Adrenal gland (tissue), 5 donors: ENCODE measurements around the gene PLIN3.

ENCODE experiments used
- POLR2A ChIP-seq, 2 donors: fragments of 450-650 bp; IDR thresholded peaks; one replicate each; pipeline ENCODE4 v1.6.1; 2017; ENCODE audit warnings: antibody characterized with exemption in 2 of 2, mild to moderate bottlenecking in 2 of 2, moderate library complexity in 1 of 2
- TF ChIP-seq, protein P1 (sequence below), 6 experiments: fragments of 450-650 bp in 4 of 6; fragments of 200-600 bp in 2 of 6; sonication (generic) in 1 of 6; IDR thresholded peaks; 1 replicate in 5 of 6; 2 replicates in 1 of 6; pipeline versions ENCODE4 v1.5.1 to v1.8.0; 2016 to 2021; ENCODE audit warnings: antibody characterized with exemption in 6 of 6, mild to moderate bottlenecking in 2 of 6, moderate library complexity in 1 of 6
- donor health status: DM: no; HTN: no; CAD: no.

DNA sequence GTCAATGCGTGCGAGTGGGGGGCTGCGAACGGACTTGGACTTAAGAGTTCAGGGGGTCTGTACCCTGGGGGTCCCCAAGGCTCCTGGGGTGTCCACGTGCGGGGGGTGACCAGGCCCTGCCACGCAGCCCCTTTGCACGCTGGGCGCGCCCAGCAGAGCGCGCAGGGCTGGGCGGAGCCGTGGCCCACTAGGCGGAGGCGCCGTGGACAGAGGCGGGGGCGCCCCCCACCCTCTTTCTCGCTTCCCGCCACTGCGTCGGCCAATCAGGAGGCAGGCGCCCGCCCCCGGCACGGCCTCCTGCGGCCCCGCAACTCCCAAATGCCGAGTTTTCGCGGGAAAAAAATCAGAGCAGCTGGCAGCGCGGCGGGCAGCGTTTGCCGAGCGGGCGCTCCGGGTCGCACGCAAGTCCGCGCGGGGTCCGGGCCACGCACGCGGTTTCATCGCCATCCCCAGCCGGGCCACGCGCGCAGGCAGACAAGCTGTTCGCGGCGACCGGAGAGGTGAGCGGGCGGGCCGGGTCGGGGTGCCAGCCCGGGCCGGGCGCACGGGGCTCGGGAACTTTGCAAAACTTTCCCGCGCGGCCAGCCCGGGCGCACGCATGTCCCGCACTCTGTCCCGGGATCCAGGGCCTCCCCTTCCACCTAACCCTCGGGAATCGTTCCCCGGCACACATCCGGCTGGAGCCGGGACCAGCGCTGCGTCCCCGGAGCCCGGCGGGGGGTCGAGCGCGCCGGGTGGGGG lies 41.9 kb upstream of the PLIN3 start, which contains the start of gene UHRF1:
- no peak for TF ChIP-seq POLR2A (IDR thresholded peaks at IDR 0.05)
- TF ChIP-seq, protein P1, sequence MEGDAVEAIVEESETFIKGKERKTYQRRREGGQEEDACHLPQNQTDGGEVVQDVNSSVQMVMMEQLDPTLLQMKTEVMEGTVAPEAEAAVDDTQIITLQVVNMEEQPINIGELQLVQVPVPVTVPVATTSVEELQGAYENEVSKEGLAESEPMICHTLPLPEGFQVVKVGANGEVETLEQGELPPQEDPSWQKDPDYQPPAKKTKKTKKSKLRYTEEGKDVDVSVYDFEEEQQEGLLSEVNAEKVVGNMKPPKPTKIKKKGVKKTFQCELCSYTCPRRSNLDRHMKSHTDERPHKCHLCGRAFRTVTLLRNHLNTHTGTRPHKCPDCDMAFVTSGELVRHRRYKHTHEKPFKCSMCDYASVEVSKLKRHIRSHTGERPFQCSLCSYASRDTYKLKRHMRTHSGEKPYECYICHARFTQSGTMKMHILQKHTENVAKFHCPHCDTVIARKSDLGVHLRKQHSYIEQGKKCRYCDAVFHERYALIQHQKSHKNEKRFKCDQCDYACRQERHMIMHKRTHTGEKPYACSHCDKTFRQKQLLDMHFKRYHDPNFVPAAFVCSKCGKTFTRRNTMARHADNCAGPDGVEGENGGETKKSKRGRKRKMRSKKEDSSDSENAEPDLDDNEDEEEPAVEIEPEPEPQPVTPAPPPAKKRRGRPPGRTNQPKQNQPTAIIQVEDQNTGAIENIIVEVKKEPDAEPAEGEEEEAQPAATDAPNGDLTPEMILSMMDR (IDR thresholded peaks at IDR 0.05): no peak
